NCI-H1417 treated with DMSO at 0.1 percent for 48 hours (cell line): Measurements from ENCODE around the gene EFCAB10.
"Not testable (repeated sequence)": the region's sequence is repeated elsewhere in the genome, so short reads cannot be mapped to it uniquely, and the experiment has no call there.

Experiments
- DNase-seq: peaks from one replicate; lab custom pipeline; 2025; lab: John Stamatoyannopoulos, UW

EFCAB10 gene

DNA sequence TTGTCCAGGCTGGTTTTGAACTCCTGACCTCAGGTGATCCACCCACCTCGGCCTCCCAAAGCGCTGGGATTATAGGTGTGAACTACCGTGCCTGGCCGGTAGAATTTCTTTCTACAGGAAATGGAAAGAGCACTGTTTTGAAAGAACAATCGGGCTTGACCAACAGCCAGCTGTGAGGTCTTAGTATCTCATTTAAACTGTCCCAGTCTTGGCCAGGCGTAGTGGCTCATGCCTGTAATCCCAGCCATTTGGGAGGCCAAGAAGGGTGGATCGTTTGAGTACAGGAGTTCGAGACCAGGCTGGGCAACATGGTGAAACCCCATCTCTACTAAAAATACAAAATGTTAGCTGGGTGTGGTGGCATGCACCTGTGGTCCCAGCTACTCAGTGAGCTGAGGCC is 17.8 kb upstream of the EFCAB10 start:
- not testable (repeated sequence) for DNase-seq

DNA sequence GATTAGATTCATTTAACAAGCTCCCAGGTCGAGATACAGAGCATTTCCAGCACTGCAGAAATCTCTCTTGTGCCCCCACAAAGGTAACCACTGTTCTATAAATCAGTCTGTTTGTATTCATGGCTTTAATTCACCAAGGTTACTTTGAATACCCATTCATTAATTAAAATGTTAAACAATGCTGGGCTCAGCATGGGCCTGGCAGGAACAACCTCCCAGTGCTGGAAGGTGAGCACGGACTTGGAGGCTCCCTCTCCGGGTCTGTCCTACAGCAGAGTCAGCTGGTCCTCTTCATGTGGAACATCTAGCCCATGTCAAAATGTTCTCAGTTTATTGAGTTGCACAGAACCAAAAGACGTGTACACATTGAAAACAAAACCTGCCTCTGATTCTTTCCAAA is 15.6 kb upstream of the EFCAB10 start:
- DNase-seq, result no peak

DNA sequence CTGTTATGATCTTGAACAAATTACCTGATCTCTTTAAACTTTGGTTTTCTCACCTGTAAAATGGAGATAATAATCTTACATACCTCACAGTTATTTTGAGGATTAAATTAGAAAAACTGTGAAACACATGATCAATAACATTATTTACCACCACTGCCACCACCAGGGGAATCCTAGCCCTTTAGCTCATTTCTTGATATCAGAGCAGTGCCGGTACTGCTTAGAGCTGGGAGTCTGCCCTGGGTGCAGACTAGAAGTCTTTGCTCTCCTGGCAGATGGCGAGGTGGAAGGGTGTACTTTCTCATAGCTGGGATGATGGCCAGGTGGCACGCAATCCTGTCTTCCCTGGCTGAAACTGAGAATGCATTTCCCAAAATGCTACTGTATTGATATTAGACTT is 12.7 kb upstream of the EFCAB10 start:
- DNase-seq, result no peak

DNA sequence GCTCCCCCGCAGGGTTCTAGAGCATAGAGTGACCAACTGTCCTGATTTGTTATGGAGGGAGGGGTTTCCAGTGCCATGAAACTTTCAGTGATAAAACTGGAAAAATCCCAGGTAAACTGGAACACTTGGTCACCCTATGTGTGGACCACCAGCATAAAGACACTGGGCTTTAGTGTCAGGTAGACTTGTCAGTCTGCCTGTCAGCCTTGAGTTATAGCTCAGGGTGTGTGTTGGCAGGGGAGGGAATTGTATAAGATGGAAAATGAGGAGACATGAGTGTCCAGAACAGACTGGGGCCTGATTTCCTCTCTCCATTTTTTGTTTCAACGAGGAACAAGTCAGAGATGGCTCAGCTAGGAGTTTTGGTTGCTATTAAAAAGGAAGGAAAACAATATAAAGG is 10.2 kb upstream of the EFCAB10 start:
- DNase-seq, result no peak

DNA sequence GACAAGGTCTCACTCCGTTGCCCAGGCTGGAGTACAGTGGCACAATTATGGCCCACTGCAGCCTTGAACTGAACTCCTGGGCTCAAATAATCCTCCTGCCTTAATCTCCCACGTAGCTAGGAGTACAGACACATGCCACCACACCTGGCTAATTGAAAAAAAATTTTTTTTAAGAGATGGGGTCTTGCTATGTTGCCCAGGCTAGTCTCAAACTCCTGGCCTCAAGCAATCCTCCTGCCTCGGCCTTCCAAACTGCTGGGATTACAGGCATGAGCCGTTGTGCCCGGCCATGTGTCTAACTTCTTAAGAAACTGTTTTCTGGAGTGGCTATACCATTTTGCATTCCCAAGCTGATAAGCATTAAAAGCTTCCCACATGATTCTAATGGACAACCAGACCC is 9.5 kb upstream of the EFCAB10 start:
- no peak for DNase-seq

DNA sequence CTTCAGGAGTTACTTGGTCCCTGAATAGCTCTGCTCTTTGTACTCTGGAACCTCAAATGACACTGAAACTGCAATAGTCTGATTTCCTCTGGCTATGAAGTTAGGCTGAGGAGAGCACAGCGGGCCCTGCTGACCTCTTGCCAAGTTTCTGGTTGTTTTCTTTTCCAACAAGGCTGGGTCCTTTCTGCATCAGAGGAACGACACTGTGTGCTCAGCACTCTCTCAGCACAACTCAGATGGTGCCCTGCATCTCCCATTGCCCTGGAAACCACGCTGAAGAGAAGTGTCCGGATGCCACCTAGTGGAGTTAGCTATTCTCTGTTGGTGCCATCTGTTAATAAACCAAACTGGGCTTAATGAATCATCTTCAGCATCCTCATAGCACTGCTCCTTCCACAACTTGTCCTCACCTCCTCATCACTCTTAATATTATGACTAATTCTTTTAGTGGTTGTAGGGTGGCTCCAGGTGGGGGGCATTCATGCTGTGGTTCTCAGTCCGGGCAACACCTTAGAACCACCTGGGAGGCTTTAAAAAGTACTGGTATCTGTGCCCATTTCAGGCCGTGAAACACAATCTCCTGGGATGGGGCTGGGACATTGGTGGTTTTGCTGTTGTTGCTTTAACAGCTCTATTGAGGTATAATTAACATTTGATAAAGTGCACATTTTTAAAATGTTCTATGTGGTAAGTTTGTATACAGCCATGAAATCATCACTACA is 8.2 kb upstream of the EFCAB10 start:
- DNase-seq, result peak; percentile 29

DNA sequence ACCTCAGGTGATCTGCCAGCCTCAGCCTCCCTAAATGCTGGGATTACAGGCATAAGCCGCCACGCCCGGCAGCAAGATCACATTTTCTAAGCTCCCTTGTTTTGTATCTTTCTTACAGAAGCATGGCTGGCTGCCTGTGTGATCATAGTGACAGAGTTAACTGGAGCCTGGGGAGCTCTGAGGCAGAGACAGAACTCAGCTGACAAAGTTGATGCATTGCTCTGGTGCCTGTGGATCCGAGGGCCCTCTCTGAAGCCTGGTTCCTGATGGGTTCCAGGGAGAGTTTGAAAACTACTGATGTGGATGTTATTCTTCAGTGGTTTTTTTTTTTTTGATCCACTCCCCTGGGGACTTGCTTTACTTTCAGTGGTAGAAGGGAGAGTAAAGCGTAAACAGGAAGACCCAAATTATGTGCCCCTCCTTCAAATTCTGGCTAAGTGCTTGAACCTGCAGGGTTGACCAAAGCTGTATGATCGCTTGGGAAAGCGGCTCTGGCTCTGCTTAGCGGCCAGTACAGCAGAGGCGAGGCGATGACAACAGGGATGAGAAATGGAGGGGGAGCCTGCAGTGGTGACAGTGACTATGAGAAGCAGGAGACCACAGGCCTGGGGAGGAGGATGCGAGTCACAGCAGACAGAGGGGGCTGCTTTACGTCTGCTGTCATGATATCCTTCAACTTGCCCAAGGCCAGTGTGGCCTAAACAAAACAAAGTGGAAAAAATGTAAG is 6.8 kb upstream of the EFCAB10 start:
- no peak for DNase-seq

DNA sequence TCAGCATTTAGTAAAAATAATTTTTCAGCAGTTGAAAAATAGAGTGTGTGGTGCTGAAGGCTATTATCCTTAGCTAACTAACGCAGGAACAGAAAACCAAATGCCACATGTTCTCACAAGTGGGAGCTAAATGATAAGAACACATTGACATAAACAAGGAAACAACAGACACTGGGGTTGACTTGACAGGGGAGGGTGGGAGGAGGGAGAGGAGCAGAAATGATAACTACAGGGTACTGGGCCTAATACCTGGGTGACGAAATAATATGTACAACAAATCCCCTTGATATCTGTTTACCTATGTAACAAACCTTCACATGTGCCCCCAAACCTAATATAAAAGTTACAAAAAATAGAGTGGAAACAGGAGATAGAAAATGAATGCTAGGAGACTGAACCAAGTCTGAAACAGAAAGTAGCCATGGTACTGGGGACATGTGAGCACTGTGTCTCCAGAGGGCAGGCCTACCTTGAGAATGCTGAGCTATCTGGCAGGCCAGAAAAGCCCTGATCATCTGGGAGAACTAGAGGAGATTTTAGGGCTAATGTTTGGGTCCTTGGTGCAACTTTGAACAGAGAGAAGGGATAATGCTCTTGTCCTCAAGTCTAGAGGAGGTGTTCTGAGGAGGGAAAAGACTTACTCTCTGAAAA is 4.7 kb upstream of the EFCAB10 start:
- DNase-seq, result no peak

DNA sequence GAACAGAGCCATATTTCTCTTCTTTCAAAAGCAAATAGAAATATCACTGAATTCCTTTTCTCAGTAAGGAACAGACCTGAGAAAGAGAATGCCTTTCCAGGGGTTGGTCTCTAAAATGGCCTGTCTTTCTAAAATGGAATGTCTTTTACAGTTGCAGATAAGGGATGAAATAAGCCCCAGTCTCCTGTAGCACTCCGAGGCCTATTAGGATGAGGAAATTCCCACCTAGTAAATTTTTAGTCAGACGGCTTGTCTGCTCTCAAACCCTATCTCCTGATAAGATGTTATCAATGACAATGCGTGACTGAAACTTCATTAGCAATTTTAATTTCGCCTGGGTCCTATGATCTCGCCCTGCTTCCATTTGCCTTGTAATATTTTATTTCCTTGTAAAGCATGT is 2.9 kb upstream of the EFCAB10 start:
- no peak for DNase-seq

DNA sequence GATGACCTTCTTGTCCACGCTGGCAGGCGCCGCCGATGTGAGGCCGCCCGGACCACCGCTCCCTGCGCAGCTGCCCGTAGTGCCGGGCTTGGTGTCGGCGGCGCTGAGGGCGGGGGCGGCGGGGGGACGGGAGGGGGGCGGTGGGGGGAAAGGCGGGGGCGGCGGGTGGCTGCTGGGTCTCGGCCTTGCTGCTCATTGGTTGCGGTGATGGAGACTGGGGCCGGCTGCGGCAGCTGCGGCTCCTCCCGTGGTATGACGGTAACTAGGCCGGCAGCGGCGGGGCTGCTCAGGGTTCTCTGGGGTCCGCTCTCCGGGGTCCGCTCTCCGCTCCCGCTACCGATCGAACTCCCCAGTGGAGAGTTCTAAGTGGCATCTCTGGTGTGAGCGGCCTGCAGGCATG is 1.8 kb upstream of the EFCAB10 start:
- DNase-seq, result no peak

DNA sequence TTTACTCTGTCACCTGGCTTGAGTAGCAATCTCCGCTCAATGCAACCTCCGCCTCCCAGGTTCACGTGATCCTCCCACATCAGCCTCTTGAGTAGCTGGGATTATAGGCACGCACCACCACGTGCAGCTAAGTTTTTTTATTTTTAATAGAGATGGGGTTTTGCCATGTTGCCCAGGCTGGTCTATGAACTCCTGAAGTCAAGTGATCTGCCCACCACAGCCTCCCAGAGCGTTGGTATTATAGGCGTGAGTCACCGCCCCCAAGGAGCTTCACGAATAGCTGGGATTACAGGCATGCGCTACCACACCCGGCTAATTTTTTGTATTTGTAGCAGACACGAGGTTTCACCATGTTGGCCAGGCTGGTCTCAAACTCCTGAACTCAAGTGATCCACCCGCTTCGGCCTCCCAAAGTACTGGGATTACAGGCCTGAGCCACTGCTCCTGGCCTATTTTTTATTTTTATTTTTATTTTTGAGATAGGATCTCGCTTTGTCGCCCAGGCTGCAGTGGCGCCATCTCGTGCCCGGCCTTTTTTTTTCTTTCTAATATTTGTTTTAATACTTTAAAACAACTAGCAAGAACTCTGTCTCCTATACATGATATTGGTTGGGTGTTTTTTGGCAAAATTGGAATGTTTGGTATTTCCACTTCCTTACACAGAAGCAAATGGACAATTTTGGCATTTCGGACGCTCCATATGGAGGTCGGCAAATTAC is 1.1 kb downstream of the EFCAB10 start:
- DNase-seq, result no peak

DNA sequence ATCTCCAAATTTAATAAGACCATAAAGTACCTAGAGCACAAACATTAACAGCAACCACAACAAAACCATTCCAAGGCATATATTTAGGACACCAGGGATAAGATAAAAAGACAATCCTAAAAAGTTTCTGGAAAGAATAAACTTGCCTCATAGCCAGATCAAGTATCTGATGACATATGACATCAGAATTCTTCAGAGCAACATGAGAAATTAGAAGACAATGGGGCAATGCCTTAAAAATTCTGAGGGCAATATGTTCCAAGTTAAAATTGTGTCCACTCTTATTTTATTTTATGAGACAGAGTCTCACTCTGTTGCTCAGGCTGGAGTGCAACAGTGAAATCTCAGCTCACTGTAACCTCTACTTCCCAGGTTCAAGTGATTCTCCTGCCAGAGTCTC is 2.8 kb downstream of the EFCAB10 start:
- DNase-seq, result no peak

DNA sequence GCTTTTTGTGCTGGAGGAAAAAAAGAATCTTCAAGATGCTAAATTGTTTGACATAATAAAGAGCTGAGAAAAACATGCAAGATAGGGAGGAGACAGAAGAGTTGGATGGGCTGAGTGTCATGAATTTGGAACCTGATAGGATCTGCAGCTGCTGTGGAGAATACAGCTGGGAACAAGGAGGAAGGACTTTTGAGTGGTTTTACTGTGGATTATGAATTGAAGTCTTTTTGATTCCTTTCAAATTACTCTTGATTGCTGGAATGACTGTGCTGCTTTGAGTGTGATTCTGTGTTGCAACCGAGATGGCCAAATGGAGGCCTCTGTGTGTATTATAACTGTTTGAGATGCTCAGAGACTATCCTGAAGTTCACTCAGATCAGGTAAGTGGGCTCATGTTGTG is 4.0 kb downstream of the EFCAB10 start:
- DNase-seq, result no peak

DNA sequence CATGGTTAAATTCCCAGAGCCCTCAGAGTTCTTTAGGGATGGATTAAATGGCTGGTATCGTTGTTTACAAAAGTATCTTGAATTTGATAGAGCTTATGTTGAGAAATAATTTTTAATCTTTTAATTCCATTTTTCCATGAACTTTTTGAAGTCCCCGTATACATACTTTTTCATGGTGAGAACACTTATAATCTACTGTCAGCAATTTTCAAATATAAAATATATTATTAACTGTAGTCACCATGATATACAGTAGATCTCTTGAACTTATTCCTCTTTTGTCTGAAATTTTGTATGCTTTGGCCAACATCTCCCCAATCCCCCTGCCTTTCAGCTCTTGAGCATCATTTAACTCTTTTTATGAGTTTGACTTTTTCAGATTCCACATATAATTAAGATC is 9.4 kb downstream of the EFCAB10 start:
- no peak for DNase-seq

DNA sequence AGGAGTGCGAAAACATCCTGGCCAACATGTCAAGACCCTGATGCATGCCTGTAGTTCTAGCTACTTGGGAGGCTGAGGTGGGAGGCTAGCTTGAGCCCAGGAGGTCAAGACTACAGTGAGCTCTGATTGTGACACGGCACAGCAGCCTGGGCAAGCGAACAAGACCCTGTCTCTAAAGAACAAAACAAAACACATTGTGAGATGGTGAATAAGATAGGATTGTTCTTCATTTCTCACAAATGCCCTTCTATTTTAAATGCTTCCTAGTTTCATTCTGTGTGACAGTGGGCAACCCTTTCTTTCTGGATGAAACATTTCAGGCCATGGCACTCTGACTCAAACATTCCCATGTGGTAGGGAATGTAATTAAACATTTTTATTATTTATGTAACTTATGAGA is 13.5 kb downstream of the EFCAB10 start:
- no peak for DNase-seq

DNA sequence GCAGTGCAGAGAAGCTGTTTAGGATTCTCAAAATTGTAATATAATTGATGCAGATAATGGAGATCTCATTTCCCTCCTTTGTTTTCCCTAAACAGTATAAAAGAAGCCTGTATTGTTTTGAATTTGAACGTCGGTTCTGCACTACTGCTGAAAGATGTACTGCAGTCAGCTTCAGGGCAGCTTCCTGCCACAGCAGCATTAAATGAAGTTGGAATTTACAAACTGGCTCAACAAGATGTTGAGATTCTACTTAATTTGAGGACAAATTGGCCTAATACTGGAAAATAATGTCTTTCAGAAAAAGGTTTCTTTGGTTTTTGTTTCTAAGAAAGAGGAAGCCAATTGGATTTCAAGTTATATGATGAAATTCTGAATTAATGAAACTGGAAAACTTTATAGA is 14.3 kb downstream of the EFCAB10 start:
- no peak for DNase-seq

DNA sequence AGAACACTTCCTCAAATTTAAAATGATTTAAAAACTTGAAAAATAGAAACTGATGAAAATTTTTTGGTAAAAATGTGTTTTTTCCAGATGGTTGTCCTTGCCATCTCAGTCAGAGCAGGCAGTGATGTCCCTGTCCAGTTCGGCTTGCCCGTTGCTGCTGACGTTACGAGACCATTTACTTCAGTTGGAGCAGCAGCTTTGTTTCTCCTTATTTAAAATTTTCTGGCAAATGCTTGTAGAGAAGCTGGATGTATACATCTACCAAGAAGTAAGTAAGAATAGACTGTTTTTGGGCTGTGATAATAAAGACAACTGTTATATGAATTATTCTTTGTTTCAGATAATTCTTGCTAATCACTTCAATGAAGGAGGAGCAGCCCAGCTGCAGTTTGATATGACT is 16.1 kb downstream of the EFCAB10 start:
- DNase-seq, result no peak

DNA sequence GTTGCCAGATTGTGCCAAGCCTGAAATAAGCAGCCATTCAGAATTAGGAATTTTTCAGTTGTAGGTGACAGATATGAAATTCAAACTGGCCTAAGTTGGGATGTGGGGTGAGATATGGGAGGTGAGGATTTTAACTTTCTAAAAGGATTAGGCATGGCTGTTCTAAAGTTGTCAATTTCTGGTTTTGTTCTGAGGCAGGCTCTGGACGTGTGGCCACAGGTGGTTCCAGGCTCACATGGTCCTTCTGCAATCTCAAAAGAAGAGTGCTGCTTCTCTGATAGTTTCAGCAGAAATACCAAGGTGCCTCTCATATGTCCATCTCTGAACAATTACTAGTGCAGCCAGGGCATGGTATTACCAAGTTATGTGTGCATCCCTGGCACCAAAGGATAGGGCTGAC is 21.4 kb downstream of the EFCAB10 start:
- DNase-seq, result no peak

DNA sequence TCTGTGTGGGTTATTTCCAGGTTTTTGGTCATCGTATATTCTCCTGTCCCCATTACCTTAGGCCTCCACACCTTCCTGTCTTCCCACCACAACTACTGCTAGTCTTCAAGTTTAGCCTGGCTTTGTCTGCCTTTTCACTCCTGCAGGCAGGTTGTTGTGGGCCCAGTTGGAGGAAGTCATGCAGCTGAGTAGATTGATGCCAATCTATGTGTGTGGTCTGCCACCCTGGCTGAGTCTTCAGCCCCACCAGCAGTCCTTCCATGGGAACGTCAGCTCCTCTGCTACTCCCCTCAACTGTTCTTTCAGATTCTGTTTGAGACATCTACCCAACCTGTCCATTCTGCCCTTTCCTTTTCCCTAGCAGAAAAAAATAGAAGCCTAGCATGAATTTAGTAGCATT is 43.0 kb downstream of the EFCAB10 start:
- no peak for DNase-seq

DNA sequence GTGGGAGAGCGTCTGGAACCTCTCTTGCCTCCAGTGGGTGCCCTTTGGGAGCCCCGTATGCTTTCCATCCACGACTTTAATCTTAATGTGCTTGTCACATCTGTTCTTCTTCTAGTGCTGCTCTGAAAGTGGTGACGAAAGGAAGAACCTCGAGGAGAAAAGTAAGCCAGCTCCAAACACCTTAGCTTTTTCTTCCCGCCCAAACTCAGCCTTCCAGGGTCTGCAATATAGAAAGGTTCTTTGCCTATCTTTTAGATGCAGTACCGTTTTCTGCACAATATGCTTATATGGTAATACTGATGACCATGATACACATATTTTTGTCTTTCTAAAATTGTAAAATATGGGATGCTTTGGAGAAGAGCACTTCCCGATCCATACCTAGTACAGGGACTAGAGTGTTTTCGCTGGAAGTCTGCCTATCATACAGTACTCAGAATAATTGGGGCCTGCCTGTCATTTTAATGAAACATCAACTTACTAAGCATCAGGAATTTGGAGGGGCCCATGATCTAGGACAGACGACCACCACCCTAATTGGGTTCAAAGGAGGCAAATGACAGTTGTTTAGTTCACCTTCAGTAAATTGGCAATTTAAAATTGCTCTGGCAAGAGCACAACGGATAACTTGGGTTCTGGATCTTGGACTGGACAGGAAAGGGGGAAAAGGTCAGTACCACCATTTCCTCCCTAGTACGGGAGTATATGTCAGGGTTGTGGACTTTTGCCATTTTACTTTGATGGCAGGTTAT is 48.4 kb downstream of the EFCAB10 start:
- no peak for DNase-seq

DNA sequence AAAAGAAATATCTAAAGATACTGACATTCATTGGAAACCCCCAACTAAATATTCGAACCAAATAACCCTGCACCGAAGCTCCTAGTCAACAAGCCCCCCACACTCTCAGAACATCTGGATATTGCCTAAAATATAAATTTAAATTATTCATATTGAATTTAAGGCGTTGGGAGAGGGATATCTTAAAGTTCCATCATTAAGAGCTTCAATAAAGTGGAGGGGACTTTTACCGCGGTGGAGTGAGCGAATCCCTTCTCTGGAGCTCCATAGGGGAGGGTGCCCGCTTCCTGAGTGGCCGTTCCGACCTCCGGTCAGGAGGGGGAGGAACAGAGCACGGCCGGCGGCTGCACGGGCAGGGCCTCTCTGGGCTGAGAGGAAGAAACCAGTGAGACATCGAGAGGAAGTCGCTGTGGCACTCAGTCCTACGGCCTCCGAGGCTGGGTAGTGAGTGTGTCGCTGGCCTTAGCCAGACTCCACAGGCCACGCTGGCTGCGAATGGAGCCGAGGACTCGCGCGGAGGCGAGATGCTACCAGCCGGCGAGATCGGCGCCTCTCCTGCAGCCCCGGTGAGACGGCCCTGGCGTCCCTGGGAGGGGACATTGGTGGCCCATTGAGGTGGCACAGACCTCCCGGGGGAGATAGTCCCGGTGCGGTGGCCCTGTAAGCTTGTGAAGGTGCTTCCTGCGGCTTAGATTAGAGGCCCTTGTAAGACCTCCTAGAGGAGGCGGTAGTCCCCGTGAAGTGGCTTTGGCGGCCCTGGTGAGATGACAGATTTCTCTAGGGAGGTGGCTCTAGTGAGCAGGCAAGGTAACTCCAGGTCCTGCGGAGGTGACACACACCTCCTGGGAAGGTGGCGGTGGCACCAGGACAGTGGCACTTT is 49.3 kb downstream of the EFCAB10 start, which contains the start of gene RINT1:
Gene RINT1, plus strand, starts transcription at position 410 of the 880 bp plus-strand sequence. Its CDS starts 115 bp downstream, at position 525.
- peak; percentile 88 for DNase-seq
